ENCODE measurements around the gene OPRM1. TPM values are rescaled to one million over a fixed set of nuclear protein-coding genes. Genes with fewer than 3 reads are reported as not detected.

The OPRM1 gene
- total RNA-seq: not detected
- long read RNA-seq: 0 reads

- ATAC-seq (no peak), DNase-seq (ENCODE audit: missing footprints) (no peak)
- intact Hi-C loops (cut with DNase I): no loop called here
Observed at GRCh38 chr6:154039231-154039842, at the start of gene OPRM1. Gene OPRM1 (plus strand): TSS chr6:154039240. CDS start chr6:154039545, 305 bp downstream.

GRCh38 chr6:153989989-153990388 lies 49.1 kb upstream of the OPRM1 start:
- no peak for ATAC-seq
- no peak for DNase-seq (ENCODE audit: missing footprints)
- intact Hi-C loops (cut with DNase I): no loop called here

DNA sequence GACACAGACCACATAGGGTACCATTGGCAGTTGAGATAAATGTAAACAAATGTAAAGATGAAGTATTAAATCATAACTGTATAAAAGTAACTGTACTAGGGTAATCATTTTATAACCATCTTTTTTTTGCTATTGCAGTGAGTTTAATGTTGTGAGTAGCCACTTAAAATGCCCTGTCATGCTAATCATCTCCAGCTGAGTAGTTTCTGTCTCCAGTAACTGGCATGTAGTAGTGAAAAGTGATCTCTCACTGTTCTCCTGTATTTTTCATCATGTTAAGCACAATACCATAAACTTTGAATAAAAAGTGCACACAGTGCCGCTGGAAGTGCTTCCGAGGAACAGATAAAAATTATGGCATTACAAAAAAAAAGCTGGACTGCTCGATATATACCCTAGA lies 45.0 kb upstream of the OPRM1 start:
- no peak for DNase-seq (ENCODE audit: missing footprints)
- intact Hi-C loops (cut with DNase I): no loop called here
- no peak for ATAC-seq

GRCh38 chr6:153994811-153995210 lies 44.2 kb upstream of the OPRM1 start:
- ATAC-seq: no peak

GRCh38 chr6:153997221-153997620 lies 41.8 kb upstream of the OPRM1 start:
- intact Hi-C loops (cut with DNase I): no loop called here
- ATAC-seq (no peak), DNase-seq (ENCODE audit: missing footprints) (no peak)

More at GRCh38 chr6:153994811-153995210, 44.2 kb upstream of the OPRM1 start:
- intact Hi-C loops (cut with DNase I): no loop called here
- no peak for DNase-seq (ENCODE audit: missing footprints)

GRCh38 chr6:154001494-154002285 lies 37.4 kb upstream of the OPRM1 start:
- intact Hi-C loops (cut with DNase I): no loop called here
- no peak for ATAC-seq
- peak; percentile 55 for DNase-seq (ENCODE audit: missing footprints)

- no peak for DNase-seq (ENCODE audit: missing footprints)
- intact Hi-C loops (cut with DNase I): no loop called here
- ATAC-seq: no peak
Observed at GRCh38 chr6:154002894-154003293, 36.1 kb upstream of the OPRM1 start.

GRCh38 chr6:154010371-154010770 lies 28.7 kb upstream of the OPRM1 start:
- no peak for ATAC-seq
- DNase-seq (ENCODE audit: missing footprints): no peak
- intact Hi-C loops (cut with DNase I): no loop called here

DNA sequence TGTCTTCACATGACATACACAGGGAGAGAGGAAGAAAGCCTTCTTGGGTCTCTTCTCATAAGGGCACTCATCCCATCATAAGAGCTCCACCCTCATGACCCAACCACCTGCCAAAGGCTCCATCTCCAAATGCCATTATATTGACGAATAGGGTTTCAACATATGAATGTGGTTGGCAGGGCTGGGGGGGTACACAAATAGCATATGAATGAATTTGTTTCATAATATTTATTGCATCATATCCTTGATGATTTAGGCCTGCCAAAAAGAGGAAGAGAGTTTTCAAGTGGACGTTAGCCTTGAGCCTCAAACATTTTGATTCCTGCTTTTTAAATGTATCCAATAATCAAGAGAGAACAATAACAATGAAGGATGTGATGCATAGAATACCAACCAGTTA lies 26.2 kb upstream of the OPRM1 start:
- ATAC-seq (no peak), DNase-seq (ENCODE audit: missing footprints) (no peak)
- intact Hi-C loops (cut with DNase I): no loop called here

DNA sequence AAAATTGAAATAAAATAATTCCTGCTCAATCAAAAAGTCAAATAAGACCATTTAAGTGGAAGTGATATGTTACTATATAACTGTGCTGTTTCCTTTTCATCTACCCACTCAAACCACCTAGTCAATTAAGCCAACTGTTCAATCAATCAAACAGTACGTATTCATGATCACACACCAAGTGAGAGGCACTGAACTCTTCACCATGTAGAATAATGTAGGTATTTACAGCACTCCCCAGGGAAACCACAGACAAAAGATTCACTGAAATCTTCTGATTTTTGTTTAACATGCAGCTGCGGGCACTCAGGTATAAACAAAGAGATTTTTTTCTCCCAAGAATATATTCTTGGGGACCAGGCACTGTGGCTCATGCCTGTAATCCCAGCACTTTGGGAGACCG lies 21.3 kb upstream of the OPRM1 start:
- DNase-seq (ENCODE audit: missing footprints) (no peak), ATAC-seq (no peak)
- intact Hi-C loops (cut with DNase I): no loop called here

GRCh38 chr6:154030646-154031045 lies 8.4 kb upstream of the OPRM1 start:
- no peak for ATAC-seq
- intact Hi-C loops (cut with DNase I): no loop called here
- DNase-seq (ENCODE audit: missing footprints): no peak

GRCh38 chr6:154041001-154041400 lies 2.0 kb downstream of the OPRM1 start:
- ATAC-seq (no peak), DNase-seq (ENCODE audit: missing footprints) (no peak)
- intact Hi-C loops (cut with DNase I): no loop called here

- no peak for ATAC-seq
- intact Hi-C loops (cut with DNase I): no loop called here
- DNase-seq (ENCODE audit: missing footprints): no peak
Observed at GRCh38 chr6:154053141-154053540, 14.1 kb downstream of the OPRM1 start.

GRCh38 chr6:154056536-154056935 lies 17.5 kb downstream of the OPRM1 start:
- ATAC-seq (no peak), DNase-seq (ENCODE audit: missing footprints) (no peak)
- intact Hi-C loops (cut with DNase I): no loop called here

DNA sequence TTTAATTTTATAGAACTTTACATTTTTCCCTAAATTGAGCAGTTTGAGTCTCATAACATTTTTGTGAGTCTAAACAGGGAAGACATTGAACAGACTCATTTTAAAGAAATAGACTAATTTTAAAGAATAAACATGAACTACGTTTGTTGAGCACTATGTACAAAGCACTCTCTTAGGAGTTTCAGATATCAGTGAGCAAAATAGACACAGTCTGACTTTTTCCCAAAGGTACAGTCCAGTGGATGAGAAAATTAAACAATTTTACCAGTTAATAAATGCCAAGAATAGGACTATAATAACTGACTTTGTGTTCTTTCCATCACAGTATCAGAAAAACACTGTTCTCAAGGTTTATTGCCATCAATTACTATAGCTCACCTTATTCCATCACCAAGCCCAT lies 18.1 kb downstream of the OPRM1 start:
- DNase-seq (ENCODE audit: missing footprints): no peak
- intact Hi-C loops (cut with DNase I): no loop called here
- ATAC-seq: no peak

- DNase-seq (ENCODE audit: missing footprints): no peak
- intact Hi-C loops (cut with DNase I): no loop called here
- ATAC-seq: no peak
Observed at GRCh38 chr6:154058963-154059680, 20.1 kb downstream of the OPRM1 start.

GRCh38 chr6:154060076-154060475 lies 21.0 kb downstream of the OPRM1 start:
- no peak for ATAC-seq

GRCh38 chr6:154070041-154070440 lies 31.0 kb downstream of the OPRM1 start:
- DNase-seq (ENCODE audit: missing footprints): no peak
- ATAC-seq: no peak
- intact Hi-C loops (cut with DNase I): no loop called here

More at GRCh38 chr6:154060076-154060475, 21.0 kb downstream of the OPRM1 start:
- intact Hi-C loops (cut with DNase I): no loop called here
- DNase-seq (ENCODE audit: missing footprints): no peak

GRCh38 chr6:154070657-154071056 lies 31.6 kb downstream of the OPRM1 start:
- ATAC-seq: no peak
- intact Hi-C loops (cut with DNase I): no loop called here
- no peak for DNase-seq (ENCODE audit: missing footprints)

- ATAC-seq: no peak
- DNase-seq (ENCODE audit: missing footprints): no peak
- intact Hi-C loops (cut with DNase I): no loop called here
Observed at GRCh38 chr6:154071236-154071635, 32.2 kb downstream of the OPRM1 start.

All from Right ventricle myocardium inferior (tissue), 1 donor.